ENCODE results near the gene TRRAP. TPM values are rescaled to one million over a fixed set of nuclear protein-coding genes. Genes with fewer than 3 reads are reported as not detected.

The TRRAP gene
- total and polyA plus RNA-seq, 2 experiments from 2014 or later, result 9.0 to 39.4 TPM

GRCh38 chr7:98862716-98863420, 15.5 kb upstream of the TRRAP start:
- H3K27ac ChIP-seq, result no peak overlapping the region
- TF ChIP-seq, protein P1, sequence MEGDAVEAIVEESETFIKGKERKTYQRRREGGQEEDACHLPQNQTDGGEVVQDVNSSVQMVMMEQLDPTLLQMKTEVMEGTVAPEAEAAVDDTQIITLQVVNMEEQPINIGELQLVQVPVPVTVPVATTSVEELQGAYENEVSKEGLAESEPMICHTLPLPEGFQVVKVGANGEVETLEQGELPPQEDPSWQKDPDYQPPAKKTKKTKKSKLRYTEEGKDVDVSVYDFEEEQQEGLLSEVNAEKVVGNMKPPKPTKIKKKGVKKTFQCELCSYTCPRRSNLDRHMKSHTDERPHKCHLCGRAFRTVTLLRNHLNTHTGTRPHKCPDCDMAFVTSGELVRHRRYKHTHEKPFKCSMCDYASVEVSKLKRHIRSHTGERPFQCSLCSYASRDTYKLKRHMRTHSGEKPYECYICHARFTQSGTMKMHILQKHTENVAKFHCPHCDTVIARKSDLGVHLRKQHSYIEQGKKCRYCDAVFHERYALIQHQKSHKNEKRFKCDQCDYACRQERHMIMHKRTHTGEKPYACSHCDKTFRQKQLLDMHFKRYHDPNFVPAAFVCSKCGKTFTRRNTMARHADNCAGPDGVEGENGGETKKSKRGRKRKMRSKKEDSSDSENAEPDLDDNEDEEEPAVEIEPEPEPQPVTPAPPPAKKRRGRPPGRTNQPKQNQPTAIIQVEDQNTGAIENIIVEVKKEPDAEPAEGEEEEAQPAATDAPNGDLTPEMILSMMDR (IDR thresholded peaks at IDR 0.05; ENCODE audit: low read depth, low read length), result no peak
- H3K4me1 ChIP-seq (ENCODE audit: low read depth), result peaks cover 3% of the 10 kb centered on the region
- H3K36me3 ChIP-seq, result no peaks in the 10 kb centered on the region
- no peak overlapping the region for H3K4me3 ChIP-seq
- DNase-seq (ENCODE audit: low read depth in 1 of 2, low spot score in 1 of 2), result no peak
- H3K9me3 ChIP-seq (ENCODE audit: low read depth), result no peaks in the 10 kb centered on the region
- peaks cover 5% of the 10 kb centered on the region for H3K27me3 ChIP-seq

DNA sequence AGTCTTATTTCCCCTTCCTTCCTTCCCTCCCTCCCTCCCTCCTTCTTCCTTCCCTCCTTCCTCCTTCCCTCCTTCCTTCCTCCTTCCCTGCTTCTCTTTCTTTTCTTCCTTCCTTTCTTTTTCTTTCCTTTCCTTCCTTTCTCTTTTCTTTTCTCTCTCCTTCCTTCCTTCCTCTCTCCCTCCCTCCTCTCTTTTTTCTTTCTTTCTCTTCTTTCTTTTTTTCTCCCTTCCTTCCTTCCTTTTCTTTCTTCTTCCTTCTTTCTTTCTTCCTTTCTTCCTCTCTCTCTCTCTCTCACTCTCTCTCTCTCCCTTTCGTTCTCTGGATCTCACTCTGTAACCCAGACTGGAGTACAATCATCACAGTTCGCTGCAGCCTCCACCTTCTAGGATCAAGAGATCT, 14.7 kb upstream of the TRRAP start:
- no peaks in the 10 kb centered on the region for H3K9me3 ChIP-seq (ENCODE audit: low read depth)
- TF ChIP-seq, protein P1 (IDR thresholded peaks at IDR 0.05; ENCODE audit: low read depth, low read length), result no peak

DNA sequence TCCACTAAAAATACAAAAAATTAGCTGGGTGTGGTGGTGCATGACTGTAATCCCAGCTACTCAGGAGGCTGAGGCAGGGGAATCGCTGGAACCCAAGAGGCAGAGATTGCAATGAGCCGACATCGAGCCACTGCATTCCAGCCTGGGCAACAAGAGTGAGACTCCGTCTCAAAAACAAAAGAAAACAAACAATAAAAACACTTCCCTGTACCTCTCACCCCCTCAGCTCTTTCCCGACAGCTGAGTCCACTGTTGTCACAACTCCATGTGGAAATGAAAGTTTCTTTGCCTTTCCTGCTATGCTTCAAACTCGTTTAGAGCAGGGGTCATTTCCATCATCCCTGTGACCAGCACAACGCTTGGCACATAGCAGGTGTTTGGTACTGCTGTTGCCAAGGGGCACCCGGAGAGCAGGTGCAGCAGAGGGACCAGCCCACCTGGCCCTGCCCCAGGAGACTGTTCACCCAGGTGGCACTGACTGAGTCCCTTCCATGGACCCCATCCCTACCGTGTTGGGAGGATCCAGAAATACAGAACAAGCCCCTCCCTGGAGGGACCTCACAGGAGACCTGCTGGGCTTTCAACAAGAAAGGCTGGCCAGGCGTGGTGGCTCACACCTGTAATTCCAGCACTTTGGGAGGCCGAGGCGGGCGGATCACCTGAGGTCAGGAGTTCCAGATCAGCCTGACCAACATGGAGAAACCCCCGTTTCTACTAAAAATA, 13.4 kb upstream of the TRRAP start:
- TF ChIP-seq, protein P1 (IDR thresholded peaks at IDR 0.05; ENCODE audit: low read depth, low read length), result no peak
- H3K27me3 ChIP-seq, result peaks cover 25% of the 10 kb centered on the region
- peaks cover 3% of the 10 kb centered on the region for H3K4me1 ChIP-seq (ENCODE audit: low read depth)
- H3K4me3 ChIP-seq, result no peak overlapping the region
- no peaks in the 10 kb centered on the region for H3K9me3 ChIP-seq (ENCODE audit: low read depth)
- no peaks in the 10 kb centered on the region for H3K36me3 ChIP-seq
- no peak overlapping the region for H3K27ac ChIP-seq
- DNase-seq (ENCODE audit: low read depth in 1 of 2, low spot score in 1 of 2), result no peak

More for the DNA sequence above, 14.7 kb upstream of the TRRAP start:
- no peaks in the 10 kb centered on the region for H3K36me3 ChIP-seq
- H3K4me1 ChIP-seq (ENCODE audit: low read depth), result peaks cover 3% of the 10 kb centered on the region
- H3K4me3 ChIP-seq, result no peak overlapping the region
- H3K27me3 ChIP-seq, result peaks cover 12% of the 10 kb centered on the region
- H3K27ac ChIP-seq, result no peak overlapping the region
- DNase-seq (ENCODE audit: low read depth in 1 of 2, low spot score in 1 of 2), result no peak

GRCh38 chr7:98866351-98866750, 12.0 kb upstream of the TRRAP start:
- DNase-seq (ENCODE audit: low read depth in 1 of 2, low spot score in 1 of 2), result no peak
- H3K9me3 ChIP-seq (ENCODE audit: low read depth), result no peaks in the 10 kb centered on the region

GRCh38 chr7:98866765-98867164, 11.6 kb upstream of the TRRAP start:
- H3K4me3 ChIP-seq, result no peak overlapping the region
- H3K27ac ChIP-seq, result no peak overlapping the region
- peaks cover 3% of the 10 kb centered on the region for H3K4me1 ChIP-seq (ENCODE audit: low read depth)
- TF ChIP-seq, protein P1 (IDR thresholded peaks at IDR 0.05; ENCODE audit: low read depth, low read length), result no peak
- no peaks in the 10 kb centered on the region for H3K9me3 ChIP-seq (ENCODE audit: low read depth)
- peaks cover 44% of the 10 kb centered on the region for H3K27me3 ChIP-seq
- no peaks in the 10 kb centered on the region for H3K36me3 ChIP-seq
- no peak for DNase-seq (ENCODE audit: low read depth in 1 of 2, low spot score in 1 of 2)

More at GRCh38 chr7:98866351-98866750, 12.0 kb upstream of the TRRAP start:
- Histone ChIP-seq H3K27me3 (peaks cover 40% of the 10 kb centered on the region), H3K36me3 (no peaks in the 10 kb centered on the region), H3K4me1 (ENCODE audit: low read depth) (peaks cover 3% of the 10 kb centered on the region), H3K27ac (no peak overlapping the region), H3K4me3 (no peak overlapping the region)
- TF ChIP-seq, protein P1 (IDR thresholded peaks at IDR 0.05; ENCODE audit: low read depth, low read length), result no peak
